SU-DHL-6 (cell line): Measurements from ENCODE around the gene MGAT5.

Experiments used
- CTCF ChIP-seq: fragments of 200-600 bp; sonication (generic); IDR thresholded peaks from one replicate; pipeline ENCODE4 v1.5.1; 2017; ENCODE audit warnings: antibody characterized with exemption, mild to moderate bottlenecking, low read length, moderate library complexity; ENCODE audit not compliant: insufficient read depth, poor library complexity, severe bottlenecking
- EZH2phosphoT487 ChIP-seq: fragments of 200-600 bp; sonication (generic), shearing (Covaris generic); conservative IDR thresholded peaks from 2 replicates; pipeline ENCODE4 v1.6.1; 2018; ENCODE audit warnings: mild to moderate bottlenecking, antibody characterized with exemption, low read length, moderate library complexity, mixed read lengths

- TF ChIP-seq CTCF (no peak), EZH2phosphoT487 (no peak)
Observed at GRCh38 chr2:134249755-134250154, 4.1 kb upstream of the MGAT5 start.
